HCT116 (cell line): ENCODE measurements around the gene AOPEP. TPM values are rescaled to one million over a fixed set of nuclear protein-coding genes. Genes with fewer than 3 reads are reported as not detected.

ENCODE experiments used
- ATAC-seq: fragments of 200-7000 bp; cut with Tn5 transposase; 2 replicates; pipeline ENCODE4 v1.9.1; 2020; ENCODE audit warnings: mild to moderate bottlenecking, moderate library complexity
- BruUV-seq: library from RNA; stranded (reverse); fragments of 400-500 nt; replicated peaks from 2 replicates; lab custom pipeline; 2021; lab: Mats Ljungman, UMichigan
- CTCF ChIA-PET: fragments of 300-600 bp; sonication (Branson Sonifier 250); formaldehyde crosslinking; loops from one replicate; lab custom pipeline; 2021; ENCODE audit warnings: antibody characterized with exemption; lab: Charles Lee
- POLR2A ChIA-PET: fragments of 300-600, 350-600 bp; sonication (Branson Sonifier 250); formaldehyde crosslinking; loops from one replicate; lab custom pipeline; 2021; ENCODE audit warnings: antibody characterized with exemption; lab: Charles Lee
- RAD21 ChIA-PET, 2 experiments: fragments of 300-600 bp; sonication (Branson Sonifier 250); formaldehyde crosslinking; loops; one replicate each; lab custom pipeline; 2023; ENCODE audit warnings: low total read pairs in 2 of 2; ENCODE audit not compliant: uncharacterized antibody in 2 of 2, unreplicated experiment in 2 of 2, low non-redundant PET in 1 of 2; lab: Charles Lee
- DNase-seq: peaks from one replicate; pipeline ENCODE4 v3.0.0-alpha.2; 2010; ENCODE audit warnings: low read depth, low spot score
- H2AFZ ChIP-seq: fragments of 200-600 bp; shearing (Covaris generic), sonication (generic); 2 replicates; pipeline ENCODE4 v1.6.1; 2017; ENCODE audit warnings: low read depth, mixed run types, mixed read lengths, antibody characterized with exemption, low read length; ENCODE audit not compliant: poor library complexity, severe bottlenecking
- H3K27ac ChIP-seq: 2 replicates; pipeline ENCODE4 v1.5.1; 2012; ENCODE audit warnings: low read depth, low read length
- H3K27me3 ChIP-seq: fragments of 200-600 bp; sonication (generic); 2 replicates; pipeline ENCODE4 v1.6.1; 2016; ENCODE audit warnings: mixed run types, low read length, mixed read lengths; ENCODE audit not compliant: insufficient read depth
- H3K36me3 ChIP-seq, 2 experiments: fragments of 200-500 bp in 1 of 2; fragments of 200-600 bp in 1 of 2; sonication (Bioruptor generic) in 1 of 2; sonication (generic) in 1 of 2; 2 replicates each; pipeline versions ENCODE4 v1.5.1 to v1.6.1; 2014 to 2016; ENCODE audit warnings: low read length in 2 of 2, inconsistent platforms in 1 of 2, mixed read lengths in 1 of 2, mixed run types in 1 of 2; ENCODE audit not compliant: insufficient read depth in 2 of 2, control insufficient read depth in 1 of 2
- H3K4me1 ChIP-seq, 2 experiments: fragments of 200-600 bp in 1 of 2; sonication (generic) in 1 of 2; 2 replicates each; pipeline versions ENCODE4 v1.5.1 to v1.6.1; 2012 to 2017; ENCODE audit warnings: low read length in 2 of 2, inconsistent platforms in 1 of 2, mild to moderate bottlenecking in 1 of 2, mixed read lengths in 1 of 2, mixed run types in 1 of 2, moderate library complexity in 1 of 2; ENCODE audit not compliant: insufficient read depth in 2 of 2, control insufficient read depth in 1 of 2
- H3K4me2 ChIP-seq: fragments of 200-600 bp; sonication (generic); 2 replicates; pipeline ENCODE4 v1.6.1; 2017; ENCODE audit warnings: mixed run types, low read length, mixed read lengths
- H3K4me3 ChIP-seq, 2 experiments: fragments of 200-600 bp in 1 of 2; sonication (generic) in 1 of 2; replicated peaks in 1 of 2; 2 replicates each; pipeline ENCODE4 v1.5.1; 2011 to 2016; ENCODE audit warnings: low read length in 2 of 2, control low read depth in 1 of 2, low read depth in 1 of 2, mild to moderate bottlenecking in 1 of 2, mixed read lengths in 1 of 2, mixed run types in 1 of 2
- H3K79me2 ChIP-seq: fragments of 200-600 bp; sonication (generic); 2 replicates; pipeline ENCODE4 v1.6.1; 2017; ENCODE audit warnings: mild to moderate bottlenecking, mixed run types, low read length, moderate library complexity, mixed read lengths; ENCODE audit not compliant: insufficient read depth
- H3K9ac ChIP-seq: fragments of 200-600 bp; sonication (generic); 2 replicates; pipeline ENCODE4 v1.6.1; 2016; ENCODE audit warnings: low read length, mixed read lengths
- H3K9me2 ChIP-seq: fragments of 200-600 bp; sonication (generic), shearing (Covaris generic); 2 replicates; pipeline ENCODE4 v1.6.1; 2017; ENCODE audit warnings: mixed run types, mild to moderate bottlenecking, moderate library complexity; ENCODE audit not compliant: insufficient read depth
- H3K9me3 ChIP-seq, 2 experiments: fragments of 200-500 bp in 1 of 2; fragments of 200-600 bp in 1 of 2; sonication (Bioruptor generic) in 1 of 2; sonication (generic) in 1 of 2; 2 replicates each; pipeline ENCODE4 v1.6.1; 2014 to 2017; ENCODE audit warnings: low read length in 2 of 2, mixed read lengths in 2 of 2, inconsistent platforms in 1 of 2, low read depth in 1 of 2, mild to moderate bottlenecking in 1 of 2, mixed run types in 1 of 2, moderate library complexity in 1 of 2; ENCODE audit not compliant: control insufficient read depth in 1 of 2, insufficient read depth in 1 of 2
- H4K20me1 ChIP-seq: fragments of 200-600 bp; sonication (generic), shearing (Covaris generic); 2 replicates; pipeline ENCODE4 v1.6.1; 2017; ENCODE audit warnings: mixed run types, mild to moderate bottlenecking, moderate library complexity; ENCODE audit not compliant: insufficient read depth
- ATF3 ChIP-seq: IDR thresholded peaks from 2 replicates; pipeline ENCODE4 v1.6.1; 2012
- CTCF ChIP-seq, 3 experiments: fragments of 200-600 bp in 1 of 3; sonication (generic) in 1 of 3; IDR thresholded peaks in 2 of 3; conservative IDR thresholded peaks in 1 of 3; 2 replicates each; pipeline ENCODE4 v1.5.1; 2012 to 2017; ENCODE audit warnings: low read depth in 2 of 3, low read length in 2 of 3, antibody characterized with exemption in 1 of 3, borderline replicate concordance in 1 of 3, control low read depth in 1 of 3, mild to moderate bottlenecking in 1 of 3, mixed read lengths in 1 of 3, mixed run types in 1 of 3, moderate library complexity in 1 of 3; ENCODE audit not compliant: insufficient read depth in 1 of 3
- ELF1 ChIP-seq: IDR thresholded peaks from 2 replicates; pipeline ENCODE4 v1.6.1; 2012; ENCODE audit warnings: low read depth, borderline replicate concordance
- EZH2 ChIP-seq: fragments of 200-600 bp; sonication (generic); IDR thresholded peaks from 2 replicates; pipeline ENCODE4 v1.6.1; 2017; ENCODE audit warnings: antibody characterized with exemption, mixed run types
- EZH2phosphoT487 ChIP-seq: fragments of 200-600 bp; IDR thresholded peaks from 2 replicates; pipeline ENCODE4 v1.6.1; 2018; ENCODE audit warnings: antibody characterized with exemption, borderline replicate concordance
- FOSL1 ChIP-seq: IDR thresholded peaks from 2 replicates; pipeline ENCODE4 v1.6.1; 2012; ENCODE audit warnings: low read depth
- MAX ChIP-seq: IDR thresholded peaks from 2 replicates; pipeline ENCODE4 v1.6.1; 2012
- POLR2A ChIP-seq: IDR thresholded peaks from 2 replicates; pipeline ENCODE4 v1.7.0; 2011; ENCODE audit warnings: borderline replicate concordance; ENCODE audit not compliant: insufficient read depth, insufficient read length; ENCODE audit errors: extremely low read depth
- RAD21 ChIP-seq: IDR thresholded peaks from 2 replicates; pipeline ENCODE4 v1.6.1; 2012; ENCODE audit warnings: low read depth, mild to moderate bottlenecking
- REST ChIP-seq: IDR thresholded peaks from 2 replicates; pipeline ENCODE4 v1.6.1; 2012; ENCODE audit warnings: low read depth
- SIN3A ChIP-seq: IDR thresholded peaks from 2 replicates; pipeline ENCODE4 v1.6.1; 2012; ENCODE audit warnings: low read depth
- SP1 ChIP-seq: IDR thresholded peaks from 2 replicates; pipeline ENCODE4 v1.6.1; 2012; ENCODE audit warnings: low read depth
- YY1 ChIP-seq: IDR thresholded peaks from 2 replicates; pipeline ENCODE4 v1.6.1; 2011; ENCODE audit warnings: low read length, low read depth, moderate library complexity, mild to moderate bottlenecking; ENCODE audit not compliant: insufficient replicate concordance; ENCODE audit errors: extremely low read depth
- ZBTB33 ChIP-seq: IDR thresholded peaks from 2 replicates; pipeline ENCODE4 v1.6.1; 2011; ENCODE audit warnings: mild to moderate bottlenecking, low read length, moderate library complexity; ENCODE audit not compliant: insufficient replicate concordance; ENCODE audit errors: extremely low read depth
- intact Hi-C: fragments of 100-400 bp; cut with micrococcal nuclease; formaldehyde crosslinking; loops from 2 replicates; pipeline ENCODE4 v1.10.0; 2022
- total RNA-seq: library from RNA; stranded (reverse); gene quantifications from one replicate; pipeline ENCODE4 v1.2.1, GENCODE V29; 2021; ENCODE audit not compliant: unreplicated experiment

Gene AOPEP
- total RNA-seq, 1 experiment from 2014 or later: 15.1 TPM

GRCh38 chr9:95128177-95128524 is 401.7 kb downstream of the AOPEP start:
- no TSS peak for BruUV-seq
- no peaks in the 10 kb centered on the region for H3K79me2 ChIP-seq
- H3K9ac ChIP-seq: no peak overlapping the region
- intact Hi-C loops: no loop called here
- H3K4me3 ChIP-seq: no peak overlapping the region
- ATAC-seq (no peak), DNase-seq (no peak)
- H2AFZ ChIP-seq: no peak overlapping the region
- H3K4me1 ChIP-seq: no peaks in the 10 kb centered on the region
- ChIA-PET POLR2A (no interaction called here), CTCF (interaction anchor here (0.6 to 8.1 kb wide), 24 partner anchors 10 to 574 kb away, joined by 3 to 158 read pairs (median 4); partner anchors contain the start of genes AOPEP and PCAT7), RAD21 (interaction anchor here (0.6 to 2.4 kb wide), 7 partner anchors 40 to 459 kb away, joined by 3 to 14 read pairs (median 4); no protein-coding TSS in a partner anchor)
- H4K20me1 ChIP-seq: no peaks in the 10 kb centered on the region
- H3K36me3 ChIP-seq: no peaks in the 10 kb centered on the region
- H3K27me3 ChIP-seq: no peaks in the 10 kb centered on the region
- H3K27ac ChIP-seq: no peak overlapping the region
- no peaks in the 10 kb centered on the region for H3K9me3 ChIP-seq
- H3K9me2 ChIP-seq: no peaks in the 10 kb centered on the region
- no peak overlapping the region for H3K4me2 ChIP-seq
- TF ChIP-seq ZBTB33: no peak
- TF ChIP-seq CTCF (IDR thresholded peaks at IDR 0.05 in 2 of 3, conservative IDR thresholded peaks at IDR 0.05 in 1 of 3; ENCODE audit: borderline replicate concordance in 1 of 3, insufficient read depth in 1 of 3, low read depth in 2 of 3, low read length in 2 of 3): no peak
- TF ChIP-seq EZH2: no peak
- no peak for TF ChIP-seq SIN3A
- TF ChIP-seq ATF3: no peak
- TF ChIP-seq POLR2A: no peak
- TF ChIP-seq FOSL1: no peak
- TF ChIP-seq ELF1: no peak
- TF ChIP-seq RAD21: no peak
- no peak for TF ChIP-seq MAX
- no peak for TF ChIP-seq SP1
- TF ChIP-seq EZH2phosphoT487: no peak
- TF ChIP-seq REST: no peak
- no peak for TF ChIP-seq YY1
